ENCODE results near the gene CDK6.

CDK6 gene

DNA sequence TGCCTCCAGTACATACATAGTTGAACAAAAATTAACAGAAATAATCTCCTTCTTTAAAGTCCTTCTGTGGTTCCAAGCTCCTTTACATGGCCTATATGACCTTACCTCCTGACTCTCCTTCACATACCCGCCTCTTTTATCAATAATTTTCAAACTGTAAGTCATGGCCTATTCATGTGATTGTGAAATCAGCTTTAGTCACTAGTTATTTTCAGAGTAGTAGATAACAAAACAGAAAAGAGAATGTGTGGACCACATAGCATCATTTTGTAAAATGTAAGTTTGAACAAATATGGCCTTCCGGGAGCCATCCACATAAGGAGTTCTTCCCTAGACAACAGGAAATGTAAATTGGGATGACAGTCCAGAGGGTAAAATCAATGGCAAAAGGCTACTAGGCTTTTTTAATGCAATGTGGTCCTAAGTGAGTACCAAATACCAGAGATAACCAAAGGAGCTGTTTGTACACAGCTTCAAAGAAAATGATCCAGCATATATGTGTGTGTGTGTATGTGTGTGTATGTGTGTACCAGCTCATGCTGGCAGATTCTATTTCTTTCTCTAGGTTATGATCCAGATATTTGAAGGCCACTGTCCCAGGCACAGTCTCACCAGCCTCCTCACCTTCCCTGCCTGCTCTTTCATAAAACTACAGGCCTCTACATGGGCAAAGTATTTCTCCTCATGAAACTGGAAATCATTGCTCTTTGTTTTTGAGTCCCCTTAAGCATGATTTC lies 233.9 kb downstream of the CDK6 start:
- no peak for DNase-seq (ENCODE audit: low read depth)
- H3K4me3 ChIP-seq (ENCODE audit: low read depth, low read length) = no peak overlapping the region
- TF ChIP-seq, protein P1, sequence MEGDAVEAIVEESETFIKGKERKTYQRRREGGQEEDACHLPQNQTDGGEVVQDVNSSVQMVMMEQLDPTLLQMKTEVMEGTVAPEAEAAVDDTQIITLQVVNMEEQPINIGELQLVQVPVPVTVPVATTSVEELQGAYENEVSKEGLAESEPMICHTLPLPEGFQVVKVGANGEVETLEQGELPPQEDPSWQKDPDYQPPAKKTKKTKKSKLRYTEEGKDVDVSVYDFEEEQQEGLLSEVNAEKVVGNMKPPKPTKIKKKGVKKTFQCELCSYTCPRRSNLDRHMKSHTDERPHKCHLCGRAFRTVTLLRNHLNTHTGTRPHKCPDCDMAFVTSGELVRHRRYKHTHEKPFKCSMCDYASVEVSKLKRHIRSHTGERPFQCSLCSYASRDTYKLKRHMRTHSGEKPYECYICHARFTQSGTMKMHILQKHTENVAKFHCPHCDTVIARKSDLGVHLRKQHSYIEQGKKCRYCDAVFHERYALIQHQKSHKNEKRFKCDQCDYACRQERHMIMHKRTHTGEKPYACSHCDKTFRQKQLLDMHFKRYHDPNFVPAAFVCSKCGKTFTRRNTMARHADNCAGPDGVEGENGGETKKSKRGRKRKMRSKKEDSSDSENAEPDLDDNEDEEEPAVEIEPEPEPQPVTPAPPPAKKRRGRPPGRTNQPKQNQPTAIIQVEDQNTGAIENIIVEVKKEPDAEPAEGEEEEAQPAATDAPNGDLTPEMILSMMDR (IDR thresholded peaks at IDR 0.05; ENCODE audit: low read depth, low read length, missing control alignments) = no peak

- TF ChIP-seq, protein P1 (IDR thresholded peaks at IDR 0.05; ENCODE audit: low read depth, low read length, missing control alignments) = no peak
- no peak for DNase-seq (ENCODE audit: low read depth)
- H3K4me3 ChIP-seq (ENCODE audit: low read depth, low read length) = no peak overlapping the region
Measured at GRCh38 chr7:92598310-92598981, 237.9 kb downstream of the CDK6 start.

DNA sequence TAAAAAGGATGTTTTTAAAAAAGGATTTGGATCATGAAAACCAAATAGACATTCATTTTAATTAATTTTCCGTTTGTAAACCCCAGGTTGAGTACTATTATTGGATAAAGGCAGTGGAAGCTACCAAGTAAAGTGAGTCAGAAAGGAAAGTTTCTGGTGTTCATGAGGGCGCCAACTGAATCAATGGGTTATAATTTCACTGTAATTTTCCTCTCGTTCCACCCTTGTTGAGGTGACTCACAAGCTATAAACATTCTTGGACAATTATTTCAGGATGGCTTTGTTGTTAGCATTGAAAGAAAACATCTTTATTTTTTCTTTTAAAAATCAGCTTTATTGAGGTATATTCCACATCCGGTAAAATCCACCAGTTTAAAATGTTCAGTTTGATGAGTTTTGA lies 241.1 kb downstream of the CDK6 start:
- no peak for DNase-seq (ENCODE audit: low read depth)
- H3K4me3 ChIP-seq (ENCODE audit: low read depth, low read length) = no peak overlapping the region
- TF ChIP-seq, protein P1 (IDR thresholded peaks at IDR 0.05; ENCODE audit: low read depth, low read length, missing control alignments) = no peak

DNA sequence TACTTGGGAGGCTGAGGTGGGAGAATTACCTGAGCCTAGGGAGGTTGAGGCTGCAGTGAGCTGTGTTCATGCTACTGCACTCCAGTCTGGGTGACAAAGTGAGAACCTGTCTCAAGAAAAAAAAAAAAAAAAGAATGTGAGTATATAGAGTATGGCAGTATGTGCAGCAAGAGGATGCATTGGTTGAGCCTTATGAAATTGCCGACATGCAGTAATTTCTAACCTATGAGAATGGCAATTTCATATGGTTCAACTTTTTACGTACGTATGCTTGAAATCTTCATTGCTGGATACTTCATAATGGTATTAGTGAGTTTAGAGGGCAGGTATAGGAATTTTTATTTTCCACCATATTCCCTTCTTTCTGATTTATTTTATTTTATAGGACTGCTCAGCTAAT lies 241.6 kb downstream of the CDK6 start:
- no peak overlapping the region for H3K4me3 ChIP-seq (ENCODE audit: low read depth, low read length)
- DNase-seq (ENCODE audit: low read depth) = no peak
- TF ChIP-seq, protein P1 (IDR thresholded peaks at IDR 0.05; ENCODE audit: low read depth, low read length, missing control alignments) = no peak

GRCh38 chr7:92590711-92591310 lies 245.6 kb downstream of the CDK6 start:
- DNase-seq (ENCODE audit: low read depth) = no peak
- H3K4me3 ChIP-seq (ENCODE audit: low read depth, low read length) = peak overlapping the region; percentile 54
- TF ChIP-seq, protein P1 (IDR thresholded peaks at IDR 0.05; ENCODE audit: low read depth, low read length, missing control alignments) = no peak

- DNase-seq (ENCODE audit: low read depth) = no peak
- TF ChIP-seq, protein P1 (IDR thresholded peaks at IDR 0.05; ENCODE audit: low read depth, low read length, missing control alignments) = no peak
- peak overlapping the region; percentile 54 for H3K4me3 ChIP-seq (ENCODE audit: low read depth, low read length)
Measured at GRCh38 chr7:92589056-92589455, 247.3 kb downstream of the CDK6 start.
